HEK293 (cell line): Measurements from ENCODE around the gene BTBD9.

Experiments used
- CTCF ChIP-seq: fragments of 450-650 bp; formaldehyde crosslinking; IDR thresholded peaks from 2 replicates; pipeline ENCODE4 v1.5.1; 2016; ENCODE audit warnings: missing biosample characterization, missing genetic modification characterization
- HIC1 ChIP-seq: fragments of 450-650 bp; formaldehyde crosslinking; IDR thresholded peaks from 2 replicates; pipeline ENCODE4 v1.5.1; 2016; ENCODE audit warnings: missing biosample characterization, missing genetic modification characterization
- ZBTB21 ChIP-seq: fragments of 450-650 bp; formaldehyde crosslinking; IDR thresholded peaks from 2 replicates; pipeline ENCODE4 v1.5.1; 2017; ENCODE audit warnings: missing biosample characterization, missing genetic modification characterization

GRCh38 chr6:38495518-38495917 lies 144.2 kb downstream of the BTBD9 start:
- TF ChIP-seq HIC1 (tag by site-specific recombination) (no peak), CTCF (tag by site-specific recombination) (no peak), ZBTB21 (no peak)
